Right renal pelvis (tissue), 4 donors: ENCODE results near the gene ZNF569. TPM values are rescaled to one million over a fixed set of nuclear protein-coding genes. Genes with fewer than 3 reads are reported as not detected.

Source experiments
- DNase-seq, 4 donors: peaks; one replicate each; pipeline ENCODE4 v3.0.0-alpha.2; 2013; ENCODE audit warnings: low read depth in 4 of 4, low spot score in 3 of 4, missing footprints in 1 of 4
- polyA plus RNA-seq, 4 donors: library from polyadenylated mRNA; unstranded; fragments of 120-200 nt; gene quantifications; one replicate each; pipeline ENCODE4 v1.2.1, GENCODE V29; 2013; ENCODE audit not compliant: insufficient read length in 4 of 4

ZNF569 gene
- 10 to 100 TPM in 3 of 4 donors, 1 to 10 TPM in 1; 10.0 to 13.2 (median 12.4) TPM for polyA plus RNA-seq

GRCh38 chr19:37466798-37467607 is at the start of gene ZNF569:
Gene ZNF569, minus strand, starts transcription at chr19:37467444. Its CDS starts 22,523 bp downstream, at chr19:37444921.
- peak; percentile 84 to 91 (median 87) for DNase-seq

GRCh38 chr19:37513397-37513796 is 46.2 kb upstream of the ZNF569 start:
- no peak for DNase-seq

GRCh38 chr19:37511821-37512220 is 44.6 kb upstream of the ZNF569 start:
- no peak for DNase-seq

- no peak for DNase-seq
Observed at GRCh38 chr19:37511186-37511585, 43.9 kb upstream of the ZNF569 start.

- peak in 2 of 4 donors; percentile 10 to 15 for DNase-seq
Observed at GRCh38 chr19:37507167-37507464, 39.9 kb upstream of the ZNF569 start.

- DNase-seq, result peak; percentile 80 to 87 (median 82)
Observed at GRCh38 chr19:37506387-37507166, 39.3 kb upstream of the ZNF569 start, which contains the start of gene ZNF793. Gene ZNF793, plus strand, starts transcription at chr19:37506939. Its CDS starts 16,501 bp downstream, at chr19:37523440.

- DNase-seq, result peak in 2 of 4 donors; percentile 13 to 18
Observed at GRCh38 chr19:37505958-37506386, 38.7 kb upstream of the ZNF569 start.

- no peak for DNase-seq
Observed at GRCh38 chr19:37492213-37492612, 25.0 kb upstream of the ZNF569 start.

GRCh38 chr19:37484406-37485168 is 17.3 kb upstream of the ZNF569 start:
- DNase-seq, result no peak

- no peak for DNase-seq
Observed at GRCh38 chr19:37472165-37472564, 4.9 kb upstream of the ZNF569 start.

- DNase-seq, result no peak
Observed at GRCh38 chr19:37470216-37470615, 3.0 kb upstream of the ZNF569 start.

GRCh38 chr19:37468961-37469777 is 1.9 kb upstream of the ZNF569 start, which contains the start of gene ZNF570:
Gene ZNF570, plus strand, starts transcription at chr19:37469356. Its CDS starts 999 bp downstream, at chr19:37470355.
- peak; percentile 80 to 84 (median 82) for DNase-seq

GRCh38 chr19:37467608-37468090 is 405 bp upstream of the ZNF569 start:
- DNase-seq, result no peak

- peak in 1 of 4 donors; percentile 5 for DNase-seq
Observed at GRCh38 chr19:37466277-37466797, 907 bp downstream of the ZNF569 start.

GRCh38 chr19:37452500-37453245 is 14.6 kb downstream of the ZNF569 start:
- DNase-seq, result no peak

- DNase-seq, result no peak
Observed at GRCh38 chr19:37413313-37414084, 53.7 kb downstream of the ZNF569 start.

- no peak for DNase-seq
Observed at GRCh38 chr19:37412700-37413099, 54.5 kb downstream of the ZNF569 start.
